Mesenteric fat pad (tissue), 1 donor: Measurements from ENCODE around the gene ZC3H7B. TPM values are rescaled to one million over a fixed set of nuclear protein-coding genes. Genes with fewer than 3 reads are reported as not detected.

Experiments used
- DNase-seq: peaks from one replicate; pipeline ENCODE4 v3.0.0-alpha.2; 2020; ENCODE audit warnings: low spot score
- total RNA-seq: library from RNA; stranded (reverse); fragmentation: NEBNext Ultra II Directional; extraction: Animal tissue kit (Norgen Biotek cat#: 25700); gene quantifications from one replicate; pipeline ENCODE4 v1.2.1, GENCODE V29; 2021
- donor health status: DM: yes; HTN: yes; CAD: no.

The ZC3H7B gene
- total RNA-seq, 1 donor from 2014 or later: 55.6 TPM

DNA sequence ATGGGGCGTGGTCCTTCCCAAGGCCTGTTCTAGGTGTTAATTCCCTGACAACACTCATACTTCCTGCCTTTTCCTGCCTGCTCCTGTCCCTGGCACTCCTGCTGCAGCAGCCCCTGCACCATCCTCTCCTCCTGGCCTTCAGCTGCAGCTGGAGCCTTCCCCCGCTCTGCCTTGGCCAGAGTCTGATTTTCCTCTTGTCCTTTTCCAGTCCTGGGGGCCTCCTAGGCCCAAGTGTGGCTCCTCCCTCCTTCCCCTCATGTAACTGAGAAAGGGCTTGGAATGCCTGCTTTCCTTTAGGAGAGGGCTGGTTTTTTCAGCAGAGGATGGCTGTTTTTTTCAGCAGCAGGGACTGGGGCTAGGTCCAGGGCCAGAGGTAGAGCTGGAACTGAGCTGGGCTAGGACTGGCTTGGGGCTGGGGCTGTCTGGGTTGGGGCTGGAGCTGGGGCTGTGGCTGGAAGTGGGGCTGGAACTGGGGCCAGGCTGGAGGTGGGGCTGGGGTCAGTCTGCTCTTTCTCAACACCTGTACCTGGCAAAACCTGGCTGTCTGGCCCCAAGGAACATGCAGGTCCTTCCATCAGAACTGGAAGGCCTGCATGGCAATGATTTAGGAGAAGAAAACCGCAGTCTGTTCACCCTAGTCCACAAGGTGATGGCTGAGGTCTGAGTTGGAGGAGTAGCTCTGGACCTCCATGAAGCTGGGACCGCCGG lies 23.6 kb downstream of the ZC3H7B start:
- DNase-seq: no peak

- no peak for DNase-seq
These were observed 25.8 kb downstream of the ZC3H7B start for GRCh38 chr22:41327124-41327523.

GRCh38 chr22:41330169-41330568 lies 28.8 kb downstream of the ZC3H7B start:
- DNase-seq: no peak

DNA sequence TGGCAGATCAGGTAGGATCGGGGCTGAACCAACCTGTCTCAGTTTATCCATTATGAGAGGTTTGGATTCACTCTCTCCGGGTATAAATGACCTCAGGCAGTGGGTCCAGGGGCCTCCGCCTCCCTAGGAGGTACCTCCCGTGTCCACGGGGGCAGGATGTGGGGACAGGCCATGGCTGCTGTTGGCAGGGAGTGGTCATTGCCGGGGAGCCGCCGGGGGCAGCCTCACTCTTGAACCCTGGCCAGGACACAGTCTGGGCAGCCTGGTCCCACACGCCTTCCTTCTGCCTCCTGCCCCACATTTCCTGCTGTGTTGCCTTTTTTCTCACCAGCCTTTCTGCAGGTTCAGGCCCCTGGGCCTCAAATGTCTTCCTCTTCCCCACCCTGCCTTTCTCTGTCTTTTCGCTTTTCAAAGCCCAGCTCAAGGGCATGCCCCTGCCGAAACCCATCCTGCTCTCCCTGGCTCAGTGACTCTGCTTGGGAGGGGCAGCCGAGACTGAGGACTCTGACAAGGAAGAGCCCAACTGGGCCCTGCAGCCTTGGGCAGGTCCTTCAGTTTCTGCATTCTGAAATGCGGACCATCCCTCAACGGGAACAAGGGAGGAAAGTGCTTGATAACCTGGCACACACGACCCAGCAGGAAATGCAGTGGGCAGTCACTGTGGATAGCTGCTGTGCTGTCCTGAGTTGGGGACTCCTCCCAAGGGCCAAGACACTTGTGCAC lies 31.1 kb downstream of the ZC3H7B start:
- no peak for DNase-seq

- no peak for DNase-seq
These were observed 32.5 kb downstream of the ZC3H7B start for GRCh38 chr22:41333806-41334205.

DNA sequence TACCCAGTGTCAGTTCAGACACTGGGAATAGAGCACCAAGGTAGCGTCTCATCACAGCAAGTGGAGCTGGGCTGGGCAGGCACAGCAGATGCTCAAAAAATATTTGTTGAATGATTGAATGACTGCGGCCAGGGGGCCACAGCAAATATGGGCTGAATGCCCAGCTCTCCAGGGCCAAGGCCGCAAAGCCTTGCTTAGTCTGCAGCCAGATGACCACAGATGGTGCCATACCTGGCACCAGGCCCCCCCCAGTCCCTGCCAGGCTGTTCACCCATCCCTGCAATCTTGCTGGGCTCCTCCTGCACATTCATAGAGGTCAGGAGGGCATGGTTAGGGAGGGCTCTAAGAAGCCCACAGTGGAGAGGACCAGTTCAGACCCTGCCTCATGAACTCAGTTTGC lies 32.9 kb downstream of the ZC3H7B start:
- DNase-seq: no peak

DNA sequence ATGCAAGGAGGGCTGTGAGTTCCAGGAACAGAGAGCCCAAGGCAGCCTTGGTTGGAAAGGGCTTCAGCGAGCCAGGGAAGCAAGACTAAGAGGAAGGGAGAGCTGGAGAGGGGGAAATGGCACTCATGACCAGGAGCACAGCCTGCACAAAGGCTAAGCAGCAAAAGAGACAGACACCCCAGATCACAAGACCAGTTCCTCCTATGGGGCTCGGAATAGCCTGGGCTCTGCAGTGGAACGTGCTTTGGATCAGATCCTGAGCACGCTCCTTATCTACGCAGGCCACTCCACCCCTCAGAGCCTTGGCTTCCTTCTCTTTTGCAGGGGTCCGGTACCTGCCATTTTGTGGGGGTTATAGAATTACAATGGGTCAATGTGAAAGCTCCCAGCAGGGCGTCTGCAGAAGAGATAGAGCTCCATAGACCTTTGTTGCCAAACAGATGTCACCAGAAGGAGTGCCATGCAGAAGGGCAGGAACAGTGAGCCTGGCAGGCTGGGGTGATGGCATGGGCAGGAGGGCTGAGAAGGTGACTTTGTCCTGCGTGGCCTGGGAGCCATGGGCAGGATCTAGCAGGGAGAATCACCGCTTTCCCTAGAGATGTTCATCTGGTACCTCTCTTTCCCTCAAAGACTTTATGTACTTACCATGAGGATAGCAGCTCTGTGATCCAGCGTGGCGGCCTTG lies 33.8 kb downstream of the ZC3H7B start:
- no peak for DNase-seq

GRCh38 chr22:41338614-41339212 lies 37.4 kb downstream of the ZC3H7B start:
- DNase-seq: no peak

DNA sequence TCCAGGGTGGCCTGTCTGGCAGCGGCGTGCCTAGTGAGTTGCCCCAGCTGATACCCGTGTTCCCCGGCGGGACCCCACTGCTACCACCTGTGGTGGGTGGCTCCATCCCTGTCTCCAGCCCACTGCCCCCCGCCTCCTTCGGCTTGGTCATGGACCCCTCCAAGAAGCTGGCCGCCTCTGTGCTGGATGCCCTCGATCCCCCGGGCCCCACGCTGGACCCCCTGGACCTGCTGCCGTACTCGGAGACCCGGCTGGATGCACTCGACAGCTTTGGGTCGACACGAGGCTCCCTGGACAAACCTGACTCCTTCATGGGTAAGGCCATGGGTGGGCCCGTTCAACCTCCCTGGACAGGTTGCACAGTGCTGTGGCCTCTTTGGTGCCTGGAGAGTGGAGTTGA lies 38.5 kb downstream of the ZC3H7B start:
- DNase-seq: no peak

- no peak for DNase-seq
These were observed 39.0 kb downstream of the ZC3H7B start for GRCh38 chr22:41340357-41340756.

- no peak for DNase-seq
These were observed 39.7 kb downstream of the ZC3H7B start for GRCh38 chr22:41341012-41341411.

GRCh38 chr22:41341990-41342389 lies 40.7 kb downstream of the ZC3H7B start:
- no peak for DNase-seq

DNA sequence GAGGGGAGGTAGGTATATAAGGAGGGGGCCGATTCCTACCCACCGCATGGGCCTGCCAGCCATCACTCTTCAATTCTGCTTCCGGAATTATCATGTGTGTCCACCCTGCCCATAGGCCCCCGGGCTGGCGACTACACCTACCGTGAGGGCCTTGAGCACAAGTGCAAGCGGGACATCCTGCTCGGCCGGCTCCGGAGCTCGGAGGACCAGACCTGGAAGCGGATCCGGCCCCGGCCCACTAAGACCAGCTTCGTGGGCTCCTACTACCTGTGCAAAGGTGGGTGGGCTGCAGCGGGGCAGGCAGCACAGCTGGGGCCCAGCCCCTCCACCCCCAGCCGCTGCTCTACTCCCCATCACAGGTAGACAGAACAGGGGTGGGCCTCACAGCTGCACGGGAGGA lies 42.0 kb downstream of the ZC3H7B start:
- no peak for DNase-seq

- no peak for DNase-seq
These were observed 42.4 kb downstream of the ZC3H7B start for GRCh38 chr22:41343717-41344116.

DNA sequence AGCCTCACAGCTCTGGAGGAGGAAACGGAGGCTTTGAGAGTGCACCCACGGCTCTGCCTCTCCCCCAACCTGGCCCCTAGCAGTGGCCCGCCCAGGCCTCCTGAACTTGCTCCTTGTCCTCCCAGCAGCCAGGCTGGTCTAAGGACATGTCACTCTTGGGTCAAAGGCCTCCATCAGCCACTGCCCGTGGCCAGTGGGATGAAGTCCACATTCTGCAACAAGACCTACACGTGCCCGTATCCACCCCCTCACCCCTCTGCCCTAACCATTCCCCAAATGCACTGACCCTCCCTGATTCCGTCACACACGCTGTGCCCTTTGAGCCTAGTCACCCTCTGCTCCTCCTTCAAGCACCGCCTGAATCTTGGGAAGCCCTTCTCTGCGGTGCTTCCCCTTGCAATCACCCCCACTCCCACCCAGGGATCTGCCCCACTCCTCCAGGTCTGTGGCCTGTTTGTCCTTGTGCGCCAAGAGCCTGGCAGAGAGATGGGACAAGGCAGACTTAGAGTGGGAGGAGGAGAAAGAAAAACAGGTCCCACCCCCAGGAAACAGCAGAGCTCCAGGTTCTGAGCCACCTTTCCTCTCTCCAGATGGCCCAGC lies 43.0 kb downstream of the ZC3H7B start:
- no peak for DNase-seq

- no peak for DNase-seq
These were observed 44.5 kb downstream of the ZC3H7B start for GRCh38 chr22:41345807-41346335.

GRCh38 chr22:41347066-41347859 lies 45.9 kb downstream of the ZC3H7B start:
- DNase-seq: no peak

DNA sequence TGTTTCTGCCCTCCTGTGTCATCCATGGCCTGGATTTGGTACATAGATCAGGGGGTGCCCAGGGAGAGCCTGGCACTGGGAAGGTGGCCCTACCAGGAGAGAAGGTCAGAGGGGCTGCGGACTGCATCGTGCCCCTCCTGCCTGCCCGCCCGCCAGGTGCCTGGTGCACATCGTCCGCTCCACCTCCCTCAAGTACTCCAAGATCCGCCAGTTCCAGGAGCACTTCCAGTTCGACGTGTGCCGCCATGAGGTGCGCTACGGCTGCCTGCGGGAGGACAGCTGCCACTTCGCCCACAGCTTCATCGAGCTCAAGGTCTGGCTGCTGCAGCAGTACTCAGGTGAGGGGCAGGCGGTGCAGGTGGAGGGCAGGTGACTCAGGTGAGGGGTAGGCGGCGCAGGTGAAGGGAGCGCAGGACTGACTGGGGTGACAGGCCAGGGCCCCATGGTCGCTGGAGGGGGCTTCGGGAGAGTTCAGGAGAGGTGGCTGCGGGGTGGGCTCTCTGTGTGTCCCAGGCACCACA lies 47.7 kb downstream of the ZC3H7B start:
- DNase-seq: no peak

- DNase-seq: no peak
These were observed 48.8 kb downstream of the ZC3H7B start for GRCh38 chr22:41350087-41350486.

- DNase-seq: no peak
These were observed 49.7 kb downstream of the ZC3H7B start for GRCh38 chr22:41351011-41351410.
